GM19463 (cell line): Measurements from ENCODE around the gene METTL27.
"Not testable (repeated sequence)": the region's sequence is repeated elsewhere in the genome, so short reads cannot be mapped to it uniquely, and the experiment has no call there.

Source experiments
- ATAC-seq: cut with Tn5 transposase; IDR thresholded peaks from one replicate; pipeline ENCODE4 v1.9.1; 2021; ENCODE audit warnings: mild to moderate bottlenecking, moderate library complexity; ENCODE audit not compliant: unreplicated experiment

The METTL27 gene

GRCh38 chr7:73842067-73842976 is at the start of gene METTL27:
Gene METTL27 (minus strand): TSS chr7:73842516. CDS start chr7:73842140, 376 bp downstream.
- ATAC-seq, result peak; percentile 97

GRCh38 chr7:73891178-73891885 is 49.0 kb upstream of the METTL27 start:
- ATAC-seq, result no peak

- ATAC-seq, result no peak
Observed at GRCh38 chr7:73890555-73891147, 48.3 kb upstream of the METTL27 start.

- ATAC-seq, result no peak
Observed at GRCh38 chr7:73888959-73889358, 46.6 kb upstream of the METTL27 start.

- no peak for ATAC-seq
Observed at GRCh38 chr7:73887762-73888161, 45.4 kb upstream of the METTL27 start.

GRCh38 chr7:73885975-73886798 is 43.9 kb upstream of the METTL27 start:
- ATAC-seq, result no peak

- no peak for ATAC-seq
Observed at GRCh38 chr7:73885433-73885974, 43.2 kb upstream of the METTL27 start.

GRCh38 chr7:73884867-73885422 is 42.6 kb upstream of the METTL27 start:
- not testable (repeated sequence) for ATAC-seq

- no peak for ATAC-seq
Observed at GRCh38 chr7:73882047-73882402, 39.7 kb upstream of the METTL27 start.

- ATAC-seq, result no peak
Observed at GRCh38 chr7:73881352-73882046, 39.2 kb upstream of the METTL27 start.

GRCh38 chr7:73880755-73881328 is 38.5 kb upstream of the METTL27 start:
- ATAC-seq, result no peak

- no peak for ATAC-seq
Observed at GRCh38 chr7:73879977-73880681, 37.8 kb upstream of the METTL27 start.

- ATAC-seq, result no peak
Observed at GRCh38 chr7:73876973-73877372, 34.7 kb upstream of the METTL27 start.

- ATAC-seq, result no peak
Observed at GRCh38 chr7:73876361-73876760, 34.0 kb upstream of the METTL27 start.

- ATAC-seq, result no peak
Observed at GRCh38 chr7:73872056-73872908, 30.0 kb upstream of the METTL27 start.

GRCh38 chr7:73871163-73872011 is 29.1 kb upstream of the METTL27 start:
- ATAC-seq, result no peak

GRCh38 chr7:73870041-73870492 is 27.8 kb upstream of the METTL27 start:
- no peak for ATAC-seq
